HG02870 (cell line): ENCODE measurements around the gene PHACTR2.

Source experiments
- ATAC-seq: cut with Tn5 transposase; IDR thresholded peaks from one replicate; pipeline ENCODE4 v1.9.1; 2021; ENCODE audit warnings: mild to moderate bottlenecking, moderate library complexity; ENCODE audit not compliant: unreplicated experiment

PHACTR2 gene

GRCh38 chr6:143802833-143803565, 125.2 kb downstream of the PHACTR2 start:
- no peak for ATAC-seq

GRCh38 chr6:143803769-143804568, 126.2 kb downstream of the PHACTR2 start:
- ATAC-seq = no peak

GRCh38 chr6:143804835-143805239, 127.1 kb downstream of the PHACTR2 start:
- no peak for ATAC-seq

GRCh38 chr6:143806282-143807102, 128.7 kb downstream of the PHACTR2 start:
- peak; percentile 47 for ATAC-seq

- no peak for ATAC-seq
Observed at GRCh38 chr6:143807103-143807772, 129.5 kb downstream of the PHACTR2 start.

- ATAC-seq = no peak
Observed at GRCh38 chr6:143810745-143811144, 133.0 kb downstream of the PHACTR2 start.

- no peak for ATAC-seq
Observed at GRCh38 chr6:143811501-143812157, 133.9 kb downstream of the PHACTR2 start.

- no peak for ATAC-seq
Observed at GRCh38 chr6:143817621-143818020, 139.9 kb downstream of the PHACTR2 start.

GRCh38 chr6:143821359-143821758, 143.6 kb downstream of the PHACTR2 start:
- ATAC-seq = no peak

GRCh38 chr6:143822584-143823024, 144.8 kb downstream of the PHACTR2 start:
- ATAC-seq = no peak

- ATAC-seq = no peak
Observed at GRCh38 chr6:143823548-143823947, 145.8 kb downstream of the PHACTR2 start.

GRCh38 chr6:143828572-143828971, 150.8 kb downstream of the PHACTR2 start:
- ATAC-seq = no peak

- ATAC-seq = no peak
Observed at GRCh38 chr6:143836150-143836549, 158.4 kb downstream of the PHACTR2 start.

- ATAC-seq = no peak
Observed at GRCh38 chr6:143838395-143838794, 160.6 kb downstream of the PHACTR2 start.

GRCh38 chr6:143839196-143839595, 161.4 kb downstream of the PHACTR2 start:
- no peak for ATAC-seq

- ATAC-seq = no peak
Observed at GRCh38 chr6:143840595-143841265, 163.0 kb downstream of the PHACTR2 start.

- ATAC-seq = no peak
Observed at GRCh38 chr6:143842461-143842901, 164.7 kb downstream of the PHACTR2 start.

GRCh38 chr6:143842902-143843676, 165.3 kb downstream of the PHACTR2 start, which contains the start of gene LTV1:
Gene LTV1 (plus strand): TSS chr6:143843338. CDS start chr6:143843478, 140 bp downstream.
- ATAC-seq = peak; percentile 99

- ATAC-seq = no peak
Observed at GRCh38 chr6:143843677-143843999, 165.9 kb downstream of the PHACTR2 start.
